HG03521 (cell line): ENCODE data around the gene NFKB1.

ENCODE experiments used
- ATAC-seq: cut with Tn5 transposase; IDR thresholded peaks from one replicate; pipeline ENCODE4 v1.9.1; 2021; ENCODE audit warnings: mild to moderate bottlenecking, moderate library complexity; ENCODE audit not compliant: unreplicated experiment

Gene NFKB1

GRCh38 chr4:102493794-102494193, 7.4 kb upstream of the NFKB1 start:
- no peak for ATAC-seq

GRCh38 chr4:102494603-102495002, 6.6 kb upstream of the NFKB1 start:
- ATAC-seq: no peak

GRCh38 chr4:102497986-102498385, 3.2 kb upstream of the NFKB1 start:
- no peak for ATAC-seq

GRCh38 chr4:102500352-102500695, 835 bp upstream of the NFKB1 start:
- ATAC-seq: peak; percentile 21

- peak; percentile 35 for ATAC-seq
These were observed 213 bp downstream of the NFKB1 start for GRCh38 chr4:102501447-102501696.

- no peak for ATAC-seq
These were observed 1.3 kb downstream of the NFKB1 start for GRCh38 chr4:102502543-102502818.

- ATAC-seq: no peak
These were observed 2.2 kb downstream of the NFKB1 start for GRCh38 chr4:102503301-102503746.

GRCh38 chr4:102503831-102504786, 3.0 kb downstream of the NFKB1 start:
- ATAC-seq: no peak

- no peak for ATAC-seq
These were observed 3.8 kb downstream of the NFKB1 start for GRCh38 chr4:102504941-102505340.

GRCh38 chr4:102505708-102506107, 4.5 kb downstream of the NFKB1 start:
- no peak for ATAC-seq

- ATAC-seq: no peak
These were observed 5.4 kb downstream of the NFKB1 start for GRCh38 chr4:102506523-102506922.

GRCh38 chr4:102511830-102512605, 10.9 kb downstream of the NFKB1 start:
- no peak for ATAC-seq

- no peak for ATAC-seq
These were observed 13.3 kb downstream of the NFKB1 start for GRCh38 chr4:102514298-102514964.

GRCh38 chr4:102517753-102518152, 16.6 kb downstream of the NFKB1 start:
- ATAC-seq: no peak

- no peak for ATAC-seq
These were observed 17.6 kb downstream of the NFKB1 start for GRCh38 chr4:102518703-102519131.

GRCh38 chr4:102519925-102520324, 18.8 kb downstream of the NFKB1 start:
- no peak for ATAC-seq

GRCh38 chr4:102521570-102521969, 20.4 kb downstream of the NFKB1 start:
- ATAC-seq: no peak

- ATAC-seq: no peak
These were observed 20.9 kb downstream of the NFKB1 start for GRCh38 chr4:102522031-102522440.

- ATAC-seq: no peak
These were observed 23.5 kb downstream of the NFKB1 start for GRCh38 chr4:102524691-102525090.

GRCh38 chr4:102525097-102525496, 23.9 kb downstream of the NFKB1 start:
- ATAC-seq: no peak

- ATAC-seq: no peak
These were observed 24.3 kb downstream of the NFKB1 start for GRCh38 chr4:102525504-102525903.

- ATAC-seq: no peak
These were observed 25.4 kb downstream of the NFKB1 start for GRCh38 chr4:102526532-102526931.
